PC-9 (cell line): ENCODE data around the gene HMOX2.

Experiments
- EZH2 ChIP-seq: fragments of 200-600 bp; sonication (generic); IDR thresholded peaks from 2 replicates; pipeline ENCODE4 v1.8.0; 2017; ENCODE audit warnings: antibody characterized with exemption, low read depth
- TF ChIP-seq, protein P1 (sequence below): fragments of 200-600 bp; sonication (generic); conservative IDR thresholded peaks from 2 replicates; pipeline ENCODE4 v1.6.1; 2017; ENCODE audit warnings: mixed run types, antibody characterized with exemption, mild to moderate bottlenecking, moderate library complexity

DNA sequence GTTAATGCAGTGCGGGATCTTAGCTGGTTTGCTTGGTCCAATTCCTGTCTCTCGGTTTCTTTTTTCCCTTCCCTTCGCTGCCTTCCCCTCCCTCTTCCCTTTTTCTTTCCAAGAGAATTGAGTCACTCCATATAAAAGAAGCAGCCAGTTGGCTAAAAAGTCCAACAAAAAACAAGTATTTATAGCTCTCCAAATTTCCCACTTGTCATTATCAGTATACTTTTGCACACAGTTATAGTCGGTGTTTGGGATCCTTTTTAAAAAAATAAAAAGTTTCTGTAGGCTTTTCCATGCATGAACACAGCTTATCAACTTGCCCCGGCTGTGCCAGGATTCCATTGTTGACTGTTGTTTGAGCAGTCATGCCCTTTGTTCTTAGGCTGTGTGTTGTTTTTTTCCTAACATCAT, 24.9 kb downstream of the HMOX2 start:
- TF ChIP-seq, protein P1, sequence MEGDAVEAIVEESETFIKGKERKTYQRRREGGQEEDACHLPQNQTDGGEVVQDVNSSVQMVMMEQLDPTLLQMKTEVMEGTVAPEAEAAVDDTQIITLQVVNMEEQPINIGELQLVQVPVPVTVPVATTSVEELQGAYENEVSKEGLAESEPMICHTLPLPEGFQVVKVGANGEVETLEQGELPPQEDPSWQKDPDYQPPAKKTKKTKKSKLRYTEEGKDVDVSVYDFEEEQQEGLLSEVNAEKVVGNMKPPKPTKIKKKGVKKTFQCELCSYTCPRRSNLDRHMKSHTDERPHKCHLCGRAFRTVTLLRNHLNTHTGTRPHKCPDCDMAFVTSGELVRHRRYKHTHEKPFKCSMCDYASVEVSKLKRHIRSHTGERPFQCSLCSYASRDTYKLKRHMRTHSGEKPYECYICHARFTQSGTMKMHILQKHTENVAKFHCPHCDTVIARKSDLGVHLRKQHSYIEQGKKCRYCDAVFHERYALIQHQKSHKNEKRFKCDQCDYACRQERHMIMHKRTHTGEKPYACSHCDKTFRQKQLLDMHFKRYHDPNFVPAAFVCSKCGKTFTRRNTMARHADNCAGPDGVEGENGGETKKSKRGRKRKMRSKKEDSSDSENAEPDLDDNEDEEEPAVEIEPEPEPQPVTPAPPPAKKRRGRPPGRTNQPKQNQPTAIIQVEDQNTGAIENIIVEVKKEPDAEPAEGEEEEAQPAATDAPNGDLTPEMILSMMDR, result no peak
- no peak for TF ChIP-seq EZH2
